CD4-positive, alpha-beta T cell treated with Interleukin-6 for 4 hours (primary cell): ENCODE measurements around the gene CSTPP1.
A peak's percentile ranks its signal among the peaks of the same experiment; 100 is the strongest.

Source experiments
- DNase-seq: peaks from one replicate; pipeline ENCODE4 v3.0.0-alpha.2; 2020; ENCODE audit warnings: mixed read lengths

The CSTPP1 gene, protein sequence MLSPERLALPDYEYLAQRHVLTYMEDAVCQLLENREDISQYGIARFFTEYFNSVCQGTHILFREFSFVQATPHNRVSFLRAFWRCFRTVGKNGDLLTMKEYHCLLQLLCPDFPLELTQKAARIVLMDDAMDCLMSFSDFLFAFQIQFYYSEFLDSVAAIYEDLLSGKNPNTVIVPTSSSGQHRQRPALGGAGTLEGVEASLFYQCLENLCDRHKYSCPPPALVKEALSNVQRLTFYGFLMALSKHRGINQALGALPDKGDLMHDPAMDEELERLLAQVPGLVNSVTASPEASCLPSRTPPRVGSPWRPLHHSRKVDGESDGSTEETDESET

DNA sequence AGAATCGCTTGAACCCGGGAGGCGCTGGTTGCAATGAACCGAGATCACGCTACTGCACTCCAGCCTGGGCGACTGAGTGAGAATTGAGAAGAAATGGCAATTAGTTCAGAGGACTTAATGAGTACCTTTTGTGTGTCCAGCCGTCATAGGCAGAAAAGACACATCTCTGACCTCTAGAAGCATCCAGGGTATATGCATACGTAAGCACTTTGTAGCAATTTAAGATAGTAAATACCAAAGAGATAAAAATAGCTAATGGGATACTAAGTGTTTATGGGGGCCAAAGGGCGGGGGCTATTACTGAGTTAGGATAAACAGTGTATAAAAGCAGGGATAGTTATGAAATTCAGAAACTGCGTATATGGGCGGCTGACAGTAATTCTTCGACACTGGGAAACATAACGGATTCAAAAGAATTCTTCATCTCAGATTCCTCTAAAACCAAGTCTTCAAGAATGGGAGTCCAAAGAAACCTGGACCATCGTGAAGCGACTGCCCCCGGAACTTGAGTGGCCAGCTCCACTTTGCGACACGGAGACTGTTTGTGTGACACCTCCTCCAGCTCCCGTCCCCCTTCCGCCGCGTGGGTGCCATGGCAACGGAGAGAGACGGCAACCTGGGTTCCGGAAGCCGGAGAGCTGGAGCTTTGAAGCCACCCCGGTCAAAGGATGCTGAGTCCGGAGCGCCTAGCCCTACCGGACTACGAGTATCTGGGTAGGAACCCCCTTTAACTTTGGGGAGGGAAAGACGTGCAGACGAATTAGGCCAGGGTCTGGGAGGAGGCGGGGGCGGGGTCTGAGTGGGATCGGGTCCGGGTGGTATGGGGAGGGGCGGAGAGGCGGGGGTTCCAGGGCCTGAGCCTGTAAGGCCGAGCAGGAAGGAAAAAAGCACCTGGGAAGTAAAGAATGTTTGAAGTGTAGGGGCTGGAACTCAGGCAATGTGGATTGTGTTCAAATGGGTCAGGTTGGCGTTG, at the start of gene CSTPP1:
Gene CSTPP1 (plus strand): TSS at position 624 of the 973 bp plus-strand sequence. CDS start 45 bp downstream, at position 669.
- DNase-seq: peak; percentile 94

DNA sequence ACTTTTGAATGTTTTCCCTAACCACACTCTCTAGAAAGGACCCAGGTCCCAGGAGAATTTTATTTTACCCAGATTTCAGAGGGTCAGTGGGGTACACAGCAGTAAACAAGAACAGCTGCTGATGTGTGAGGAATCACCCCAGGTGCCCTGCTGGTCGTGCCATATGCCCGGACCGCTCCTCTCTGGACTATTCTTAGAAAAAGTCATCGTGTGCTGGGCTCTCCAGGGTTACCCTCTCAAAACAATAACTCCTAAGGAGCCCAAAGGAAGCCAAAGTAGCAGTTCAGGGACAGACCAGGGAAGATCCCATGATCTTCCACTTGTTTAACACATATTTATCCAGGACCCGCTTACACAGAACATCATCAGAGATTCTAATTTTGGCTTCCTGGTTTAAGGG, 47.9 kb upstream of the CSTPP1 start:
- no peak for DNase-seq

DNA sequence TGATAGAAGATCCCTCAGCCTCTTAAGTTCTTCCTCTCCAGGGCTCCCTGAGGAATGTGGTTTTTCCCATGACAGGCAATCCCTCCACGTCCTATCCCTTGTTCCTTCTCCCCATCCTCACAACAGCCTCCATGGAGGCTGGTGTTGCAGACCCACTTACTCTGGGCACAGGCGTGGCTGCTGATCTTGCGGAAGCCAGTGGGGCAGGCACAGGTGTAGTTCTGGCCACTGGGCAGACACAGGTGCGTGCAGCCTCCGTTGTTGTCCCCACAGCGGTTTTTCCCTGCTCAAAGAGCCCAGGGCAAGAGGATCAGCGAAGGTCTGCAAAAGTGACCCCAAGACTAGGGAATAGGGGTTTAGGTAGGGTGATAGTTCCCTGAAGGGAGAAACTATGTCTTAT, 47.3 kb upstream of the CSTPP1 start:
- no peak for DNase-seq

DNA sequence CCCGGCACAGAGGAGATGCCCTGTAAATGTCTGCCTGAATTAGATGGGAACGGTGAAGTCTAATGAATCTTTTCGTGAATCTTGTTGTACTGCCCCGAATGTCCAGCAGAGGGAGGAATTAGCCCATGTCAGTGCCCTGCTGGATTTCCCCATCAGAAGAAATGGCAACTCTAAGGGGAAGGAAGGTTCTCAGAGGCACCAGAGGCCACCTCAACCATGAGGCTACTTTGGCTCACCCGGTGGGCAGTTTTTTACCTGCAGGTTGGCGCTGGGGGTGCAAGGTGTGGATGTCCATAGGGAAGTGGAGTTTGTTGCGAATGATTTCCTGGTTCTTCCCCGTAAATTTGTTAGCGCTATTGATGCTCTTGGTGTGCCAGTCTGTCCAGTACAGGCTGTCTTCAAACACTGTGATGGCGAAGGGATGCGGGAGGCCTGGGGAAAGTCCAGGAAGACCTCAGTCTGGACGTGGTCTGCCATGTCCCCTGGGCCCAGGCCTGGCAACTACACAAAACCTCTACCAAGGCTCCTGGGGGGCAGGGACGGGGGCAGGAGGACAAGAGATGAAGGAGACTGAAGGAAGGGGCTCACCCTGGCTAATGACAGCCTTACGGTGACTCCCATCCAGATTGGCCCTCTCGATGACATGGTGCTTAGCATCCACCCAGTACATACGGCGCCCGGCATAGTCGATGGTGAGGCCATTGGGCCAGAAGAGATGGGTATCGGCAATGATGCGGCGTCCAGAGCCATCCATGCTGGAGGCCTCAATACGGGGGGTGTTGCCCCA, 46.7 kb upstream of the CSTPP1 start:
- peak; percentile 76 for DNase-seq

DNA sequence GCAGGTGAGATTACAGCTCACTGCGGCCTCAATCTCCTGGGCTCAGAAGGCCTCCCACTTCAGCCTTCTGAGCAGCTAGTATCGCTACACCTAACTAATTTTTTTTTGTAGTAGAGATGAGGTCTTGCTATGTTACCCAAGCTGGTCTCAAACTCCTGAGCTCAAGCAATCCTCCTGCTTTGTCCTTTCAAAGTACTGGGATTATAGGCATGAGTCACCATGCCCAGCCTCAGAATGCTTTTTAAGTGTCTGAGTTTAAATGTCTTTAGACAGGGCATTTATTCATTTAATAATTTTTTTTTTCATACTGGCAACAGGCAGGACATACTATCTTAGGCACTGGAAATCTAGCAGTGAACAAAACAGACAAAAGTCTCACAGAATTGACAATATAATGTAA, 45.9 kb upstream of the CSTPP1 start:
- DNase-seq: no peak

DNA sequence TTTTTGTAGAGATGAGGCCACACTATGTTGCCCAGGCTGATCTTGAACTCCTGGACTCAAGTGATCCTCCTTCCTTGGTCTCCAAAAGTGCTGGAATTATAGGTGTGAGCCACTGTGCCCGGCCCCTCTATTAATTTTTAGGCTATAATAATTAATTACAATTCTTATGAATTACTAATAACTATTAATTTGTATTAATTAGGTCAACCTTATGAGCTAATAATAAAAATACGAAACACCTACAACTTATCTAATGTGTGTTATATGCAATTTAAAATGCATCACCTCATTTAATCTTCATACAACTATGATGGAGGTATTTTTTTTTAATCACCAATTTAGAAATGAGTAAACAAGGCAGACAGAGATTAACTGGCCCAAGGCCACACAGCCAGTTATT, 44.5 kb upstream of the CSTPP1 start:
- no peak for DNase-seq

DNA sequence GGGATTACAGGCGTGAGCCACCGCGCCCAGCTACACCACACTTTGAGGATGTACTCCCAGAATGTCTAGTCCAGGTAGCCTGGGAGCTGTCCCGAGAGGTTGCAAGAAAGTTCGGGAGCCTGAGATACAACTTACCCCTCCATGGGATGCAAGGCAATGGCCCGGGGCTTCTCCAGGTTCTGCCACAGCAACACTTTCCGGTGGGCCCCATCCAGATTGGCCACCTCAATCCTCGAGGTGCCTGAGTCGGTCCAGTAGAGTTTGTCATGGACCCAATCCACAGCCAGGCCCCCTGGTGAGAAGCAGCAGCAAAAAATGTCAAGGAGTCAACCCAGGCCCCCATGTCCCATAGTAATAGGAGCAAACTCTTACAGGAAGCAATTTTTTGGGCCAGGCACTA, 43.7 kb upstream of the CSTPP1 start:
- DNase-seq: no peak

DNA sequence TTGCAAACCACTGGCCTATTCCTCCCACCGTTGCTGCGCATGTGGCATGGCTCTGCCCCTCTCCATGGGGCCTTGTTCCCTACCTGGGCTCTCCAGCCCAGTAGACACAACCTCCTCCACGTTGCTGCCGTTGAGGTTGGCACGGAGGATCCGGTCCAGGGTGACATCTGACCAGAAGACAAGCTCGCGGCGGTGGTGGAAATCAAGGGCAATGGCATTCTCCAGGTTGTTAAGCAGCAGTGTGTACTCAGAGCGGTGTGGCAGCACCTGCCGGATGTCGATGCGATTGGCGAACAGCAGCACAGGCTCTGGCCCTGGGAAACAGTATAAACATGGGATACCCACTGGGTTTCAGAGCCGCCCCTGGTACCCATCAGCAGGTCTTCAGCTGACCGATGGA, 42.1 kb upstream of the CSTPP1 start:
- no peak for DNase-seq

DNA sequence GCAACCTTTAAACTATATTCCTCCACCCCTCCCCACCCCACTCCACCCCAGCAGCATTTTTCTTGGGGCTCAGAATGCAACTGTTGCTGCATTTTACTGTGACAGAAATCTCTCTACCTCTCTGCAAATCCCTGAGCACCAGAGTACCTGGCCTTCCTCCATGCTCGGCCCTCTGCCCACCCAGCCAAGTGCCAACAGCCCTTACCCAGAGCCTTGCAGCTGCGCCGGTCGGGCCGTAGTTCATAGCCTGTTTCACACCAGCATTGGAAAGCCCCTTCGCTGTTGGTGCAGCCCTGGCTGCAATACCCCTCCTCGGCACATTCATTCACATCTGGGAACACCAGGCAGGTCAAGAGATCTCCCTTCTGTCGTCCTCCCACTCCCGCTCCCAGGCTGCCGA, 41.6 kb upstream of the CSTPP1 start:
- DNase-seq: no peak

DNA sequence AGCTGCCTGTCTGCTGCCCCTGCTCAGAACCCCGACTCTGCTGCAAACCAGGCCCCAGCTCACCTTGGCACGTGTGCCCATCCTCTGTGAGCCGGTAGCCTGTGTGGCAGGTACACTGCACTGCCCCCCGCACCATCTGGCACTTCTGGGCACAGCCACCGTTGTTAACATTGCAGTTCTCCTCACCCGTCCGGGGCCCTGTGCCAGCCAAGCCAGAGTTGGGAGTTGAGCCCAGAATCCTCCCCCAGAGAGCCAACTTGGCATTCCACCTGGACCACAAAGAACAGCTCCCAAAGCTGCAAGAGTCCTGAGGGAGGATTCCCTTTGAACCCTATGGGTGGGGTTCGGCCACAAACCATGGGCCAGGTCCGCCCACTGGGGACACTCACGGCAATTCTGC, 40.7 kb upstream of the CSTPP1 start:
- no peak for DNase-seq

DNA sequence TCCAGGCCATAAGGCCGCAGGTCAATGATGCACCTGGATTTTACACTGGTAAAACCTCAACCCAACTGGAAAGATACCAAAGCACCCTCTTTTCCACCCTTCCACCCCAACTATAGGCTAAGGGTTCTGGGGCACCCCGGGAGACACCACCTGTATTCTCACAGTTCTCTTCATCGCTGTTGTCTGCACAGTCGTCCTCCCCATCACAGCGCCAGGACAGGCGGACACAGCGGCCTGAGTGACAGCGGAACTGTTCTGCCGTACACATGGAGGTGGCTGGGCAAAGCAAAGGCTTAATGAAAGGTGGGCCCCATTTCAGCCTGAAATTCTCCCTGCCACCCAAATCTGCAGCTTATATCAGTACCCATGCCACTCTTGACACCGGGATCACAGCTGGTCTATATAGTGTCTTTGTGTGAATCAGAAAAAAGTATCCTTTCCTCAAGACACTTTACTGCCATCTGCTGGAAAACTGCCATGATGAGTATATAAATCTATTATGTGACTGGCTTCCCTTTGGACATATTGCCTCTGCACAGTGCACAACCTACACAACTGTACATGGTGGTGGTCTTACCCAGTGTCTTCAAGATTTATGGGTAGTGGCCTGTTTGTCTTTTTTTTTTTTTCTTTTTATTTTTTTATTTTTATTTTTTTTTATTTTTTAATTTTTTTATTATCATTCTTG, 39.7 kb upstream of the CSTPP1 start:
- DNase-seq: no peak

DNA sequence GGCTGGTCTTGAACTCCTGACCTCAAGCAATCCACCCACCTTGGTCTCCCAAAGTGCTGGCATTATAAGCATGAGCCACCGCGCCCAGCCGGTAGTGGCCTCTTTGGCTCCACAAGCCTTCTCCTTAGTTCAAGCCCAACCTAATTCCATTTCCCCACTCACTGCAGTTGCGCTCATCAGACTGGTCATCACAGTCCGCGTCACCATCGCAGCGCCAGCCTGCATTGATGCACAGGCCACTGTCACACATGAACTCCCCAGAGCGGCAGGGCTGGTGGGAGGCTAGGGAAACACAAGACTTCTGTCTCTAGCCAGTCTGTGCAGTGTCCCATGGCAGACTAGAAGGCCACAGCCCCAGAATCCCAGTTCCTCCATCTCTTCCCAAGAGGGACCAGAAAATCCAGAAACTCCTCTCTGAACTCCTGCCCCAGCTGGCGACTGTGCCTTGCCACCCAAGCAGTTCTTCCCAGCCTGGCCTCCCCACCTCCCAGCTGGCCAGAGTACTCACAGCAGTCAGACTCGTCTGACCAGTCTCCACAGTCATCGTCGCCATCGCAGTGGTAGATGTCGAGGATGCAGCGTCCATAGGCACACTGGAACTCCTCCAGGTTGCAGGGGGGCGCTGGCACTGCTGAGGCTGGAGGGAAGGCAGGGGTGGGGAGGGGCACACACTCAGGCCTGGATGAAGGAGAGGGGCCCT, 38.0 kb upstream of the CSTPP1 start:
- DNase-seq: no peak

DNA sequence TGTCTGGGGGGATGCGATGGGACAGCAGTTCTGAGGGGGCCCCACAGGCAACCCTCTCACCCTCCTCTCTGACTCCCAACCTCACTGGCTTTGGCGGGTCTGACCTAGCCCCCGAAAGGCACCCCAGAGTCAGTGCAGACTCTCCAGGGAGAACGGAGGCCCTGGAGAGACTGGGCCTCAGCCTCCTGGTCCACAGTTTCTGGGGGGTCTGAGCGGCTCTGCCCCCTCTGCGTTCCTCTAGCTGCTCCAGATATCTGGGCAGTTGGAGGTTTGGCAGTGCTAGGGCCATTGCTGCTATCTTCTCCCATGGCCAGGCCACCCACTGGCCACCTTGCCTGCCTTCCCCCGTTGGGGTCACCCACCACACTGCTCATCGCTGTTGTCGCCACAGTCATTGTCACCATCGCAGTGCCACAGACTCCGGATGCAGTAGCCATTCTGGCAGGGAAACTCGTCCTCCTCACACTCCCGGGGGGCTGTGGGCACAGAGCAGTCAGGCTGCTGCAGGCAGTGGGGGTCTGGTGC, 37.0 kb upstream of the CSTPP1 start:
- no peak for DNase-seq

DNA sequence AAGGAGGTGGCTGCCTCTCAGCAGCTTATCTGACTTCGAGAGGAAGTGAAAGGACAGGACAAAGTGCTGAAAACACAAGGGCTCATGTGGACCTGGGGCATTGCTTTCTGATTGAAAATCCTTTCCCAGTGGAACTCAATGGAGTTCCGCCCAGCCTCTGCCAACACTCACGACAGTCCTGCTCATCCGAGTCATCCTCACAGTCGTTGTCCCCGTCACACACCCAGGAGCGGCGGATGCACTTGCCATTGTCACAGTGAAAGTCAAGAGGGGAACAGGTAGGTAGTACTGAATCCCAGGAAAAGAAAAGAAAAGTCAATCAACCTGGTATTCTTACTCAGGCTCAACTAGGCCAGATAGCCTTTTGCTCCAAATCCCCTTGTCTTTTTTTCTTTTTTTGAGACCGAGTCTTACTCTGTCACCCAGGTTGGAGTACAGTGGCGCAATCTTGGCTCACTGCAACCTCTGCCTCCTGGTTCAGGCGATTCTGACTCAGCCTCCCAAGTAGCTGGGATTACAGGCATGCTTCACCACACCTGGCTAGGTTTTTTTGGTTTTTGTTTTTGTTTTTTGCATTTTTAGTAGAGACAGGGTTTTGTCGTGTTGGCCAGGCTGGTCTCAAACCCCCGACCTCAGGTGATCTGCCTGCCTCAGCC, 36.3 kb upstream of the CSTPP1 start:
- DNase-seq: no peak

DNA sequence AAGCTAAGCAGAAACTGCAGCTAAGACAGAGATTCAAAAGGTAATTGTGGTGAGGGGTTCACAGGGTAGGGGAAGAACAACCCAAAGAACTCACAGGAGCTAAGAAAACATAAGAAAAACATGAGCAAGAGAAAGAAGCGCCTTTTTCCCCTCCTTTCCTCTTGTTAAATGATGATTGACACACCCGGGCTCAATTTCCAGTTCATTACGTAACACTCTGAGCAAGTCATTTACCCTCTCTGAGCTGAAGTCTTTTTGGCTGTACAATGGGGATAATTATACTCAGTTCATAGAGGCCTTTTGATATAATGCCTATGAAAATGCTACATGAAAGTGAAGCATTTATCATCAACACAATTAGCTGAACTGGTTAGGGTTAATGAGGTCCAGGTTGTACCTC, 35.4 kb upstream of the CSTPP1 start:
- DNase-seq: no peak

DNA sequence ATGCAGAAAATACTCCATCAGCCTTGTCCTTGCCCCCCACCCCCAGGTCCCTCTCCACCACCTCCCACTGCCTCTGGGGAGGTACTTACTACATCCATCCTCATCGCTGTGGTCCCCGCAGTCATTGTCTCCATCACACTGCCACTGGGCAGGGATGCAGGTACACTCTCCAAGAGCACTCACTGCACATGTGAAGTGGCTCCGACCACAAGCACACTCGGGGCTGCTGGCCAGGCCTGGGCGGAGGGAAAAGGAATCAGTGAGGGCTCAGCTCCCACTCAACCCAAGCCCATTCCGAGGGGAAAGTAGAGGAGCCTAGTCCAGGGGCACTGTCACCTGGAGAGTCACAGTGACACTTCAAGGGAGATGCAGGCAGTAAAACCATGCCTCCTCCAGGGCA, 33.9 kb upstream of the CSTPP1 start:
- DNase-seq: no peak

DNA sequence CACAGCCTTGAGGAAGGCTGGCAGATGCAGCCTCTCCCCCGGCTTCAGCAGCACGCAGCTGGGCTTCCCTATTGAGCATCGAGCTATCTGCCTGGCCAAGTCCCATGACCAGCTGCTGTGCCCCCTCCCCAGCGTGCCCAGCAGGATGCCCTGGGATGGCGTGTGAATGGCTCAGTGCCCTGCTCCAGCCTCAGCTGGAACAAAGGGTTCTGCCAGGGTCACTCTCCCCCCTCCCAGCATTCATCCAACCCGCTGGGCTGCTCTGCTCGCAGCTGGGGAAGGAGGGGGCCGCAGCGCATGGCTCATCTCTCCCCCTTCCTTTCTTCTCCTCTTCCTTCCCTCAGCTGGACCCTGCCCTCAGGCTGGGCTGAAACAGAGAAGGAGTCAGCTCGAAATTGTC, 32.7 kb upstream of the CSTPP1 start:
- no peak for DNase-seq

DNA sequence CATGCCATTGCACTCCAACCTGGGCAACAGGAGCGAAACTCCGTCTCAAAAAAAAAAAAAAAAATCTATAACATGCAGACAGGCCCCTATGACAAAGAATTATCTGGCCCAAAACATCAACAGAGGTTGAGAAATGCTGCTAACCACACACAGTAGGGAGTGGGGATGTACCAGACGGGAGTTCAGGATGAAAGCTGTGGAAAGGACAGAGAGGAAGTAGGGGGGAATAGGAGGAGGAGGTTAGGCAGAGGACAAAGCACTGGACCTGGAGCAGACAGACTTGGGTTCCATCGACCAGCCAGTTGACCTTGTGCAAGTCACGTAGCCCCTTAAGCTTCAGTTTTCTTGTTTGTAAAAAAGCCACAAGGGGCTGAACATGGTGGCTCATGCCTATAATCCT, 30.8 kb upstream of the CSTPP1 start:
- DNase-seq: no peak

DNA sequence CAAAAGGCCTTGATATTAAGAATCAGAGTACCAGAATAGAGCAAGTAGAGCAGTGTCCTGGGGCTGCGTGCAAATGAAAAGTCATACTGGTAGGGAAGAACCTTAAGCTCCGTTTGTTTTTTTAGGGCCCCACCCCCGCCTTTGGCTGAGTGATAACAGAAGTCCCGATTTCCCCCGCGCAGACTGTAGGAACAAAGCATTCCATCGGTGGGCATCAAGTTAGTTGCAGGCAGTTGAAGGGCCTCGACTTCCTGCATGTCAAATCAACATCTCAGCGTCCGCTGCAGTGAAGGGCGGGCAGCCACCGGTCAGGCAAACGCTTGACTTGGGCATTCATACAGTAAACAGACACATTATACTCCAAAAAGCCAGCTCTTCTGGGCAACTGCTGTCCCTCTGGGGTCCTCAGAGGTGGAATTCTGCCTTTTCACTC, 29.9 kb upstream of the CSTPP1 start:
- DNase-seq: no peak

DNA sequence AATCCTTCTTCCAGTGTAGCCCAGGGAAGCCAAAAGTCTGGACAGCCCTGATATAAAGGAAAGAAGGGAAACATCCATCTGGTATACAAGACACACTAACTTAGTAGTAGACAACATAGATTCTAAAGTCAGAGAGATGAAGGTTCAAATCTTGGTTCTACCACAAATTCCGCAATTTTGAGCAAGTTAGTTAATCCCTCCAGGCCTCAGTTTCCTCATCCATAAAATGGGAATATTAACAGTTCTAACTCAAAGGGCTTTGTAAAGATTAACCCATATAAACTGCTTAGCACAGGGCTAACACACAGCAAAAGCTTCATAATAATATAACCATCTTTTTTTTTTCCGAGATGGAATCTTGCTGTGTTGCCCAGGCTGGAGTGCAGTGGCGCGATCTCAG, 29.0 kb upstream of the CSTPP1 start:
- no peak for DNase-seq

DNA sequence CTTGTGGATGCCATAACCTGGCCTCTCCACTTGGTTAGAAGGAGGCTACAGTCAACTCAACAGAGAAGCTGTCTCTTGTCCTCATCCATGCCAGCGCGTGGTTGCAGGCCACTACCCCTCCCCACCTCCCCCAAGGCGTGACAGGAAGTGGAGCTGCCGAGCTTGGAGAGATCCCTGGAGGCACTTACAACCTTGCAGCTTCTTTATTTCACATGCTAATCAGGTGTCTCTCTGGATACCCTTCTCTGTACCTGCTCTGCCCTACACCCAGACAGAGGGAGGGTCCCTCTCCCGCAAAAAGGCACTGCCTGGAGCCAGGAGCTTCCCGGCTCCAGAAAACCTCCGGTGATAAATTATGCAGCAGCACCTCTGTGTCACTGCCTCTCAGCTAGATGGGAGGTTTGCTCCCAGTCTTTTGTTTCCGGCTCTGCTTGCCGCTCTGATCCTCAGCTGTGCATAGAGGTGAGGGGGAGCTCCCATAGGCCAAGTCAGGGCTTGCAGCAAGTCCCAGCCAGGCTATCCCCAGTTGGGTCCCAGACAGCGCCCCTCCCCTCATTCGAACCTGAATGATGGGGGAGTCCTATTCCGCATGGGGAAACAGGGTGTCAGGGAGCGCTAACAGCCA, 23.9 kb upstream of the CSTPP1 start:
- no peak for DNase-seq
